Stimulated activated naive CD4-positive, alpha-beta T cell treated with Interleukin-2 at 50 U/mL for 16 hours (primary cell): ENCODE measurements around the gene DGKH.
A peak's percentile ranks its signal among the peaks of the same experiment; 100 is the strongest.

Experiments
- DNase-seq: peaks from one replicate; lab custom pipeline; 2025; lab: John Stamatoyannopoulos, UW

The DGKH gene

GRCh38 chr13:42039946-42040729 is 8.3 kb upstream of the DGKH start:
- peak; percentile 82 for DNase-seq

- no peak for DNase-seq
These were observed 7.8 kb upstream of the DGKH start for GRCh38 chr13:42040730-42041010.

- peak; percentile 28 for DNase-seq
These were observed 7.3 kb upstream of the DGKH start for GRCh38 chr13:42041011-42041683.

- DNase-seq = no peak
These were observed 6.8 kb upstream of the DGKH start for GRCh38 chr13:42041684-42042035.

- no peak for DNase-seq
These were observed 4.8 kb upstream of the DGKH start for GRCh38 chr13:42043676-42044075.

- no peak for DNase-seq
These were observed 2.0 kb upstream of the DGKH start for GRCh38 chr13:42046448-42046847.

GRCh38 chr13:42047561-42048341 is 697 bp upstream of the DGKH start:
- peak; percentile 34 for DNase-seq

GRCh38 chr13:42048684-42049453 is 421 bp downstream of the DGKH start:
- DNase-seq = peak; percentile 75

- peak; percentile 20 for DNase-seq
These were observed 986 bp downstream of the DGKH start for GRCh38 chr13:42049454-42049813.

- DNase-seq = no peak
These were observed 6.5 kb downstream of the DGKH start for GRCh38 chr13:42054798-42055499.

GRCh38 chr13:42055500-42056085 is 7.1 kb downstream of the DGKH start:
- DNase-seq = no peak

GRCh38 chr13:42056146-42056545 is 7.7 kb downstream of the DGKH start:
- no peak for DNase-seq

GRCh38 chr13:42056583-42056982 is 8.1 kb downstream of the DGKH start:
- DNase-seq = no peak

- DNase-seq = no peak
These were observed 9.6 kb downstream of the DGKH start for GRCh38 chr13:42057918-42058530.

- no peak for DNase-seq
These were observed 13.5 kb downstream of the DGKH start for GRCh38 chr13:42061943-42062342.

GRCh38 chr13:42063105-42063504 is 14.7 kb downstream of the DGKH start:
- no peak for DNase-seq

GRCh38 chr13:42064259-42064658 is 15.8 kb downstream of the DGKH start:
- no peak for DNase-seq

- no peak for DNase-seq
These were observed 16.5 kb downstream of the DGKH start for GRCh38 chr13:42064966-42065365.

GRCh38 chr13:42065414-42065813 is 17.0 kb downstream of the DGKH start:
- no peak for DNase-seq

GRCh38 chr13:42066542-42066941 is 18.1 kb downstream of the DGKH start:
- no peak for DNase-seq

GRCh38 chr13:42068886-42069285 is 20.4 kb downstream of the DGKH start:
- DNase-seq = no peak
